HepG2 (cell line): ENCODE data around the gene ZBTB7C. TPM values are rescaled to one million over a fixed set of nuclear protein-coding genes. Genes with fewer than 3 reads are reported as not detected.

Experiments used
- ATAC-seq: fragments of 200-7000 bp; cut with Tn5 transposase; 3 replicates; pipeline ENCODE4 v1.9.1; 2020; ENCODE audit warnings: mild to moderate bottlenecking, moderate library complexity
- BruUV-seq: library from RNA; stranded (reverse); fragments of 400-500 nt; replicated peaks from 2 replicates; lab custom pipeline; 2021; lab: Mats Ljungman, UMichigan
- CTCF ChIA-PET: fragments of 300-600 bp; formaldehyde crosslinking; extraction: SDS; loops from one replicate; lab custom pipeline; 2021; ENCODE audit warnings: low total read pairs, inconsistent platforms, low intra/inter-chr PET ratio; lab: Yijun Ruan, JAX
- POLR2A ChIA-PET: fragments of 350-600 bp; sonication (Branson Sonifier 250); formaldehyde crosslinking; loops from one replicate; lab custom pipeline; 2020; ENCODE audit warnings: antibody characterized with exemption, inconsistent platforms; lab: Yijun Ruan, JAX
- DNase-seq: peaks from one replicate; pipeline ENCODE4 v3.0.0-alpha.2; 2015; ENCODE audit warnings: low spot score
- FAIRE-seq: peaks from 3 replicates; lab custom pipeline; 2011; peaks lifted over from hg19 to GRCh38; lab: Jason Lieb, UNC
- H2AFZ ChIP-seq: one replicate; pipeline ENCODE4 v1.6.1; 2011; ENCODE audit warnings: low read length, inconsistent platforms
- H3K27ac ChIP-seq: fragments of 300-600 bp; 3 replicates; pipeline ENCODE4 v1.8.0; 2011; ENCODE audit warnings: mixed run types, mild to moderate bottlenecking, mixed read lengths, low read length, inconsistent platforms; ENCODE audit not compliant: insufficient read depth; ENCODE audit errors: extremely low read length
- H3K27me3 ChIP-seq, 2 experiments: fragments of 200-600 bp in 1 of 2; 2 replicates in 1 of 2; 3 replicates in 1 of 2; pipeline versions ENCODE4 v1.6.0 to v1.8.0; 2011; ENCODE audit warnings: low read length in 2 of 2, mild to moderate bottlenecking in 2 of 2, moderate library complexity in 2 of 2, inconsistent platforms in 1 of 2; ENCODE audit not compliant: insufficient read depth in 2 of 2, control insufficient read depth in 1 of 2
- H3K36me3 ChIP-seq, 2 experiments: fragments of 200-600 bp in 1 of 2; replicated peaks in 1 of 2; 2 replicates in 1 of 2; 3 replicates in 1 of 2; pipeline versions ENCODE4 v1.5.1 to v1.8.0; 2011; ENCODE audit warnings: low read length in 2 of 2, inconsistent platforms in 1 of 2; ENCODE audit not compliant: insufficient read depth in 2 of 2, control insufficient read depth in 1 of 2
- H3K4me1 ChIP-seq: 2 replicates; pipeline ENCODE4 v1.5.1; 2012; ENCODE audit warnings: low read length, inconsistent platforms; ENCODE audit not compliant: insufficient read depth
- H3K4me2 ChIP-seq: 2 replicates; pipeline ENCODE4 v1.6.0; 2011; ENCODE audit warnings: low read depth, low read length, inconsistent platforms
- H3K4me3 ChIP-seq, 3 experiments: fragments of 200-600 bp in 1 of 3; sonication (generic), shearing (Covaris generic) in 1 of 3; replicated peaks in 1 of 3; 2 replicates each; pipeline ENCODE4 v1.5.1; 2011 to 2016; ENCODE audit warnings: low read length in 3 of 3, inconsistent platforms in 2 of 3, low read depth in 2 of 3, mild to moderate bottlenecking in 2 of 3, control low read depth in 1 of 3, mixed read lengths in 1 of 3; ENCODE audit not compliant: insufficient read depth in 1 of 3
- H3K79me2 ChIP-seq: one replicate; pipeline ENCODE4 v1.6.1; 2011; ENCODE audit warnings: low read length, inconsistent platforms; ENCODE audit not compliant: insufficient read depth
- H3K9ac ChIP-seq: 2 replicates; pipeline ENCODE4 v1.6.0; 2011; ENCODE audit warnings: mild to moderate bottlenecking, low read depth, low read length, inconsistent platforms; ENCODE audit not compliant: insufficient read depth
- H3K9me3 ChIP-seq: 2 replicates; pipeline ENCODE4 v1.5.1; 2012; ENCODE audit warnings: mild to moderate bottlenecking, low read length
- H4K20me1 ChIP-seq: 2 replicates; pipeline ENCODE4 v1.6.0; 2011; ENCODE audit warnings: inconsistent platforms, mild to moderate bottlenecking, low read length, moderate library complexity; ENCODE audit not compliant: insufficient read depth
- ETV5 ChIP-seq: IDR thresholded peaks from 2 replicates; pipeline ENCODE4 v1.6.1; 2018; ENCODE audit warnings: missing biosample characterization, missing genetic modification reagents, inconsistent platforms, borderline replicate concordance
- GATA4 ChIP-seq: sonication (generic); IDR thresholded peaks from 2 replicates; pipeline ENCODE4 v1.6.1; 2016; ENCODE audit warnings: antibody characterized with exemption, low read depth, borderline replicate concordance
- KAT7 ChIP-seq: IDR thresholded peaks from 2 replicates; pipeline ENCODE4 v1.6.1; 2018; ENCODE audit warnings: borderline replicate concordance, missing compliant biosample characterization
- SIN3B ChIP-seq: fragments of 150-350 bp; IDR thresholded peaks from 2 replicates; pipeline ENCODE4 v1.6.1; 2014; ENCODE audit warnings: low read length
- SUZ12 ChIP-seq: fragments of 150-350 bp; IDR thresholded peaks from 2 replicates; pipeline ENCODE4 v1.6.1; 2014; ENCODE audit warnings: low read depth, low read length
- ZBTB38 ChIP-seq: sonication (generic); formaldehyde crosslinking; IDR thresholded peaks from 2 replicates; pipeline ENCODE4 v1.5.1; 2020; ENCODE audit warnings: mild to moderate bottlenecking, missing genetic modification reagents
- ZMYM2 ChIP-seq: sonication (generic); formaldehyde crosslinking; IDR thresholded peaks from 2 replicates; pipeline ENCODE4 v1.8.0; 2022; ENCODE audit warnings: mild to moderate bottlenecking, missing genetic modification reagents
- ZNF678 ChIP-seq: sonication (generic); formaldehyde crosslinking; IDR thresholded peaks from 2 replicates; pipeline ENCODE4 v1.4.0; 2020; ENCODE audit warnings: mild to moderate bottlenecking, missing genetic modification reagents
- WGBS: methylation state at CpG from one replicate; pipeline ENCODE4 v1.1.6; 2017; ENCODE audit warnings: low lambda C conversion rate; 5-methylcytosine and 5-hydroxymethylcytosine counted together
- in situ Hi-C: cut with HindIII; loops from 2 replicates; pipeline ENCODE4 v1.10.0; 2017; ENCODE audit warnings: low pct_unique_long_range_greater_than_20kb; ENCODE audit not compliant: extremely low pct_ligation_motif_present
- intact Hi-C: fragments of 100-400 bp; cut with micrococcal nuclease; formaldehyde crosslinking; loops from one replicate; pipeline ENCODE4 v1.10.0; 2022; ENCODE audit not compliant: unreplicated experiment
- polyA plus RNA-seq, 8 experiments: library from polyadenylated mRNA; depleted of rRNA in 3 of 8; stranded (reverse) in 7 of 8; unstranded in 1 of 8; fragments of >200 nt; fragmentation: Illumina TruSeq in 4 of 8; extraction: Trizol in 4 of 8; gene quantifications; 2 replicates each; pipeline versions ENCODE4 v1.2.1 to v1.2.3, GENCODE V29; 2011 to 2016; ENCODE audit warnings: low read depth in 4 of 8, missing spikeins in 1 of 8, mixed read lengths in 1 of 8; ENCODE audit not compliant: insufficient read depth in 1 of 8
- total RNA-seq, 5 experiments: library from RNA; depleted of rRNA; stranded (reverse); fragments of >200 nt; fragmentation: Illumina TruSeq; extraction: Trizol; gene quantifications; 2 replicates each; pipeline ENCODE4 v1.2.3, GENCODE V29; 2016; ENCODE audit warnings: low read depth in 1 of 5
- TF ChIP-seq, protein P1 (sequence below): fragments of 450-650 bp; IDR thresholded peaks from 2 replicates; pipeline ENCODE4 v1.6.1; 2017; ENCODE audit warnings: mild to moderate bottlenecking
- TF ChIP-seq, protein P2 (sequence below): sonication (generic); formaldehyde crosslinking; IDR thresholded peaks from 2 replicates; pipeline ENCODE4 v1.8.0; 2023; ENCODE audit warnings: mild to moderate bottlenecking, missing genetic modification reagents
- TF ChIP-seq, protein P3 (sequence below): sonication (generic); formaldehyde crosslinking; IDR thresholded peaks from 2 replicates; pipeline ENCODE4 v1.5.0; 2020; ENCODE audit warnings: missing genetic modification reagents
- TF ChIP-seq, protein P4 (sequence below): sonication (generic); formaldehyde crosslinking; IDR thresholded peaks from 2 replicates; pipeline ENCODE4 v1.4.0; 2020; ENCODE audit warnings: missing genetic modification reagents
- TF ChIP-seq, protein P5 (sequence below): sonication (generic); formaldehyde crosslinking; IDR thresholded peaks from 2 replicates; pipeline ENCODE4 v1.4.0; 2020; ENCODE audit warnings: mild to moderate bottlenecking, missing genetic modification reagents

Gene ZBTB7C
- total and polyA plus RNA-seq, 2 of the 13 experiments (the other 11 are each of a cell fraction or from before 2014, with no cell fraction given), result 0.01 to 0.04 TPM

DNA sequence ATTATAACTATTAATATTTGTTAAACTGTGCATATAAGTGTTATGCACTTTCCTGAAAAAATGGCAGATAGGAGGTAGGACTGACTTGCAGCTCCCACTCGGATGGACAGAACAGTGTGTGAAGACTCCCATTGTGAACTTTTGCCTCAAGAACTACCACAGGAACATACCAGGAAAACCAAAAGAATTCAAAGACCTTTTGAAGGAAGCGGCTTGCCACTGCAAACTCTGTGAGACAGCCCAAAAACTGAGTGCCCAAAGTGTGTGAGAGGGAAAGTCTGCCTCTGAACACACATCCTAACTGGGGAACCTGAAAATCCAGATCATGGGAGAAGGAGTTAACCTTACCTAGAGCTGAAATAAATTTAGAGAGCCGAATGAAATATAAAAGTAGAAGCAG, 171.0 kb downstream of the ZBTB7C start:
- Histone ChIP-seq H3K4me3 (no peak overlapping the region), H3K9ac (no peak overlapping the region), H2AFZ (no peak overlapping the region), H3K9me3 (no peaks in the 10 kb centered on the region), H4K20me1 (no peaks in the 10 kb centered on the region), H3K27ac (no peak overlapping the region), H3K4me2 (no peak overlapping the region), H3K79me2 (no peaks in the 10 kb centered on the region), H3K36me3 (no peaks in the 10 kb centered on the region), H3K4me1 (no peaks in the 10 kb centered on the region), H3K27me3 (no peaks in the 10 kb centered on the region)
- ATAC-seq (no peak), DNase-seq (no peak), FAIRE-seq (no peak)
- BruUV-seq, result no TSS peak
- 0% methylated on average over 3 of the region's 3 CpGs for WGBS
- intact Hi-C loops, result no loop called here
- ChIA-PET POLR2A (no interaction called here), CTCF (no interaction called here)
- in situ Hi-C loops, result loop anchor here (10.0 kb wide), 1 partner anchor 207 kb away; no protein-coding TSS in a partner anchor
- TF ChIP-seq SIN3B, result no peak
- TF ChIP-seq, protein P1, sequence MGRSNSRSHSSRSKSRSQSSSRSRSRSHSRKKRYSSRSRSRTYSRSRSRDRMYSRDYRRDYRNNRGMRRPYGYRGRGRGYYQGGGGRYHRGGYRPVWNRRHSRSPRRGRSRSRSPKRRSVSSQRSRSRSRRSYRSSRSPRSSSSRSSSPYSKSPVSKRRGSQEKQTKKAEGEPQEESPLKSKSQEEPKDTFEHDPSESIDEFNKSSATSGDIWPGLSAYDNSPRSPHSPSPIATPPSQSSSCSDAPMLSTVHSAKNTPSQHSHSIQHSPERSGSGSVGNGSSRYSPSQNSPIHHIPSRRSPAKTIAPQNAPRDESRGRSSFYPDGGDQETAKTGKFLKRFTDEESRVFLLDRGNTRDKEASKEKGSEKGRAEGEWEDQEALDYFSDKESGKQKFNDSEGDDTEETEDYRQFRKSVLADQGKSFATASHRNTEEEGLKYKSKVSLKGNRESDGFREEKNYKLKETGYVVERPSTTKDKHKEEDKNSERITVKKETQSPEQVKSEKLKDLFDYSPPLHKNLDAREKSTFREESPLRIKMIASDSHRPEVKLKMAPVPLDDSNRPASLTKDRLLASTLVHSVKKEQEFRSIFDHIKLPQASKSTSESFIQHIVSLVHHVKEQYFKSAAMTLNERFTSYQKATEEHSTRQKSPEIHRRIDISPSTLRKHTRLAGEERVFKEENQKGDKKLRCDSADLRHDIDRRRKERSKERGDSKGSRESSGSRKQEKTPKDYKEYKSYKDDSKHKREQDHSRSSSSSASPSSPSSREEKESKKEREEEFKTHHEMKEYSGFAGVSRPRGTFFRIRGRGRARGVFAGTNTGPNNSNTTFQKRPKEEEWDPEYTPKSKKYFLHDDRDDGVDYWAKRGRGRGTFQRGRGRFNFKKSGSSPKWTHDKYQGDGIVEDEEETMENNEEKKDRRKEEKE, result no peak
- TF ChIP-seq, protein P2, sequence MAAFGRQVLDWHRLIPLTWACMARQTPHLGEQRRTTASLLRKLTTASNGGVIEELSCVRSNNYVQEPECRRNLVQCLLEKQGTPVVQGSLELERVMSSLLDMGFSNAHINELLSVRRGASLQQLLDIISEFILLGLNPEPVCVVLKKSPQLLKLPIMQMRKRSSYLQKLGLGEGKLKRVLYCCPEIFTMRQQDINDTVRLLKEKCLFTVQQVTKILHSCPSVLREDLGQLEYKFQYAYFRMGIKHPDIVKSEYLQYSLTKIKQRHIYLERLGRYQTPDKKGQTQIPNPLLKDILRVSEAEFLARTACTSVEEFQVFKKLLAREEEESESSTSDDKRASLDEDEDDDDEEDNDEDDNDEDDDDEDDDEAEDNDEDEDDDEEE (CRISPR knock-in tag), result no peak
- TF ChIP-seq, protein P3, sequence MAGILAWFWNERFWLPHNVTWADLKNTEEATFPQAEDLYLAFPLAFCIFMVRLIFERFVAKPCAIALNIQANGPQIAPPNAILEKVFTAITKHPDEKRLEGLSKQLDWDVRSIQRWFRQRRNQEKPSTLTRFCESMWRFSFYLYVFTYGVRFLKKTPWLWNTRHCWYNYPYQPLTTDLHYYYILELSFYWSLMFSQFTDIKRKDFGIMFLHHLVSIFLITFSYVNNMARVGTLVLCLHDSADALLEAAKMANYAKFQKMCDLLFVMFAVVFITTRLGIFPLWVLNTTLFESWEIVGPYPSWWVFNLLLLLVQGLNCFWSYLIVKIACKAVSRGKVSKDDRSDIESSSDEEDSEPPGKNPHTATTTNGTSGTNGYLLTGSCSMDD (CRISPR knock-in tag), result no peak
- no peak for TF ChIP-seq ZBTB38 (CRISPR knock-in tag)
- no peak for TF ChIP-seq ZMYM2 (CRISPR knock-in tag)
- TF ChIP-seq SUZ12, result no peak
- TF ChIP-seq, protein P4, sequence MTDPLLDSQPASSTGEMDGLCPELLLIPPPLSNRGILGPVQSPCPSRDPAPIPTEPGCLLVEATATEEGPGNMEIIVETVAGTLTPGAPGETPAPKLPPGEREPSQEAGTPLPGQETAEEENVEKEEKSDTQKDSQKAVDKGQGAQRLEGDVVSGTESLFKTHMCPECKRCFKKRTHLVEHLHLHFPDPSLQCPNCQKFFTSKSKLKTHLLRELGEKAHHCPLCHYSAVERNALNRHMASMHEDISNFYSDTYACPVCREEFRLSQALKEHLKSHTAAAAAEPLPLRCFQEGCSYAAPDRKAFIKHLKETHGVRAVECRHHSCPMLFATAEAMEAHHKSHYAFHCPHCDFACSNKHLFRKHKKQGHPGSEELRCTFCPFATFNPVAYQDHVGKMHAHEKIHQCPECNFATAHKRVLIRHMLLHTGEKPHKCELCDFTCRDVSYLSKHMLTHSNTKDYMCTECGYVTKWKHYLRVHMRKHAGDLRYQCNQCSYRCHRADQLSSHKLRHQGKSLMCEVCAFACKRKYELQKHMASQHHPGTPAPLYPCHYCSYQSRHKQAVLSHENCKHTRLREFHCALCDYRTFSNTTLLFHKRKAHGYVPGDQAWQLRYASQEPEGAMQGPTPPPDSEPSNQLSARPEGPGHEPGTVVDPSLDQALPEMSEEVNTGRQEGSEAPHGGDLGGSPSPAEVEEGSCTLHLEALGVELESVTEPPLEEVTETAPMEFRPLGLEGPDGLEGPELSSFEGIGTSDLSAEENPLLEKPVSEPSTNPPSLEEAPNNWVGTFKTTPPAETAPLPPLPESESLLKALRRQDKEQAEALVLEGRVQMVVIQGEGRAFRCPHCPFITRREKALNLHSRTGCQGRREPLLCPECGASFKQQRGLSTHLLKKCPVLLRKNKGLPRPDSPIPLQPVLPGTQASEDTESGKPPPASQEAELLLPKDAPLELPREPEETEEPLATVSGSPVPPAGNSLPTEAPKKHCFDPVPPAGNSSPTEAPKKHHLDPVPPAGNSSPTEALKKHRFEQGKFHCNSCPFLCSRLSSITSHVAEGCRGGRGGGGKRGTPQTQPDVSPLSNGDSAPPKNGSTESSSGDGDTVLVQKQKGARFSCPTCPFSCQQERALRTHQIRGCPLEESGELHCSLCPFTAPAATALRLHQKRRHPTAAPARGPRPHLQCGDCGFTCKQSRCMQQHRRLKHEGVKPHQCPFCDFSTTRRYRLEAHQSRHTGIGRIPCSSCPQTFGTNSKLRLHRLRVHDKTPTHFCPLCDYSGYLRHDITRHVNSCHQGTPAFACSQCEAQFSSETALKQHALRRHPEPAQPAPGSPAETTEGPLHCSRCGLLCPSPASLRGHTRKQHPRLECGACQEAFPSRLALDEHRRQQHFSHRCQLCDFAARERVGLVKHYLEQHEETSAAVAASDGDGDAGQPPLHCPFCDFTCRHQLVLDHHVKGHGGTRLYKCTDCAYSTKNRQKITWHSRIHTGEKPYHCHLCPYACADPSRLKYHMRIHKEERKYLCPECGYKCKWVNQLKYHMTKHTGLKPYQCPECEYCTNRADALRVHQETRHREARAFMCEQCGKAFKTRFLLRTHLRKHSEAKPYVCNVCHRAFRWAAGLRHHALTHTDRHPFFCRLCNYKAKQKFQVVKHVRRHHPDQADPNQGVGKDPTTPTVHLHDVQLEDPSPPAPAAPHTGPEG (CRISPR knock-in tag), result no peak
- TF ChIP-seq KAT7 (CRISPR knock-in tag), result no peak
- no peak for TF ChIP-seq ETV5
- no peak for TF ChIP-seq GATA4
- TF ChIP-seq, protein P5, sequence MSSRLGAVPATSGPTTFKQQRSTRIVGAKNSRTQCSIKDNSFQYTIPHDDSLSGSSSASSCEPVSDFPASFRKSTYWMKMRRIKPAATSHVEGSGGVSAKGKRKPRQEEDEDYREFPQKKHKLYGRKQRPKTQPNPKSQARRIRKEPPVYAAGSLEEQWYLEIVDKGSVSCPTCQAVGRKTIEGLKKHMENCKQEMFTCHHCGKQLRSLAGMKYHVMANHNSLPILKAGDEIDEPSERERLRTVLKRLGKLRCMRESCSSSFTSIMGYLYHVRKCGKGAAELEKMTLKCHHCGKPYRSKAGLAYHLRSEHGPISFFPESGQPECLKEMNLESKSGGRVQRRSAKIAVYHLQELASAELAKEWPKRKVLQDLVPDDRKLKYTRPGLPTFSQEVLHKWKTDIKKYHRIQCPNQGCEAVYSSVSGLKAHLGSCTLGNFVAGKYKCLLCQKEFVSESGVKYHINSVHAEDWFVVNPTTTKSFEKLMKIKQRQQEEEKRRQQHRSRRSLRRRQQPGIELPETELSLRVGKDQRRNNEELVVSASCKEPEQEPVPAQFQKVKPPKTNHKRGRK (CRISPR knock-in tag), result no peak
- TF ChIP-seq ZNF678 (CRISPR knock-in tag), result no peak
